Measurements from ENCODE around the gene APOM. TPM values are rescaled to one million over a fixed set of nuclear protein-coding genes. Genes with fewer than 3 reads are reported as not detected.
A peak's percentile ranks its signal among the peaks of the same experiment; 100 is the strongest.

APOM gene
- total RNA-seq, 1 experiment from 2014 or later, result 5.0 TPM

DNA sequence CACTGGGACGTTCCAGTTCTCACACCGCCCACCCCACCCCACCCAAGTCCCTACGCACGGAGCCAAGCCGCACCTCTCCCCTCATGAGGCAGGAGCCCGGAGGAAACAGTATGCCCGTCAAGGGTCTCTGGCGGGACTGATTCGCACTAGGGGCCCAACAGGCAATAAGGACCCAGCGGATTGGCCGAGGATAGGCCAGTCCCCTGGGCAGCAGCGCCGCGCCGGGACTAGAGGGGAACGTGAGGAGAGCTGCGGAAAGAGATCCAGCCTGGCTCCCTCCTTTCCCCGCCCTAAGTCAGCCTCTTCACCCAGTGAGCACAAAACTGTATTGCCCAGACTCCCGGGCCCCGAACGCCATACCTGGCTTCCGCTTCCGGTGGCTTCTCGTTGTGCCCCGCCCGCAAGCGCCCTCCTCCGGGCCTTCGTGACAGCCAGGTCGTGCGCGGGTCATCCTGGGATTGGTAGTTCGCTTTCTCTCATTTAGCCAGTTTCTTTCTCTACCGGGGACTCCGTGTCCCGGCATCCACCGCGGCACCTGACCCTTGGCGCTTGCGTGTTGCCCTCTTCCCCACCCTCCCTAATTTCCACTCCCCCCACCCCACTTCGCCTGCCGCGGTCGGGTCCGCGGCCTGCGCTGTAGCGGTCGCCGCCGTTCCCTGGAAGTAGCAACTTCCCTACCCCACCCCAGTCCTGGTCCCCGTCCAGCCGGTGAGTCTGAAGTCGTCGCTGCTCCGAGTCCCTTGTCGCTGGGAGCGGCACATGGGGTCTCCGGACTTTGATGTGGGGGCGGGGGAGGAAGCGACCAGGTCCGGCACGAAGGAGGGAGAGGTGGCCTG, 10.0 kb downstream of the APOM start, which contains the start of gene CSNK2B:
Gene CSNK2B (plus strand): TSS at position 580 of the 836 bp plus-strand sequence. CDS start 752 bp downstream, outside the sequence.
- H3K4me1 Mint-ChIP-seq (ENCODE audit: insufficient read depth, unreplicated experiment), result peaks cover 31% of the 10 kb centered on the region
- TF ChIP-seq, protein P1, sequence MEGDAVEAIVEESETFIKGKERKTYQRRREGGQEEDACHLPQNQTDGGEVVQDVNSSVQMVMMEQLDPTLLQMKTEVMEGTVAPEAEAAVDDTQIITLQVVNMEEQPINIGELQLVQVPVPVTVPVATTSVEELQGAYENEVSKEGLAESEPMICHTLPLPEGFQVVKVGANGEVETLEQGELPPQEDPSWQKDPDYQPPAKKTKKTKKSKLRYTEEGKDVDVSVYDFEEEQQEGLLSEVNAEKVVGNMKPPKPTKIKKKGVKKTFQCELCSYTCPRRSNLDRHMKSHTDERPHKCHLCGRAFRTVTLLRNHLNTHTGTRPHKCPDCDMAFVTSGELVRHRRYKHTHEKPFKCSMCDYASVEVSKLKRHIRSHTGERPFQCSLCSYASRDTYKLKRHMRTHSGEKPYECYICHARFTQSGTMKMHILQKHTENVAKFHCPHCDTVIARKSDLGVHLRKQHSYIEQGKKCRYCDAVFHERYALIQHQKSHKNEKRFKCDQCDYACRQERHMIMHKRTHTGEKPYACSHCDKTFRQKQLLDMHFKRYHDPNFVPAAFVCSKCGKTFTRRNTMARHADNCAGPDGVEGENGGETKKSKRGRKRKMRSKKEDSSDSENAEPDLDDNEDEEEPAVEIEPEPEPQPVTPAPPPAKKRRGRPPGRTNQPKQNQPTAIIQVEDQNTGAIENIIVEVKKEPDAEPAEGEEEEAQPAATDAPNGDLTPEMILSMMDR (IDR thresholded peaks at IDR 0.05; ENCODE audit: unreplicated experiment), result no peak
- H3K36me3 Mint-ChIP-seq (ENCODE audit: insufficient read depth, unreplicated experiment), result peaks cover 81% of the 10 kb centered on the region
- H3K27me3 Mint-ChIP-seq (ENCODE audit: insufficient read depth, unreplicated experiment), result no peaks in the 10 kb centered on the region
- intact Hi-C loops (cut with micrococcal nuclease), result no loop called here
- H3K9me3 Mint-ChIP-seq (ENCODE audit: unreplicated experiment), result no peaks in the 10 kb centered on the region
- H3K4me3 Mint-ChIP-seq (ENCODE audit: unreplicated experiment), result peak within 1 kb of the TSS; percentile 99
- ChIA-PET POLR2A (interaction anchor here (0.6 to 7.9 kb wide), 29 partner anchors 12 to 1306 kb away, joined by 3 to 263 read pairs (median 7); partner anchors contain the start of genes ABHD16A, APOM, ATP6V1G2 and BAG6), CTCF (interaction anchor here (0.5 to 1.1 kb wide), 3 partner anchors 11 to 1102 kb away, joined by 3 read pairs; no protein-coding TSS in a partner anchor)
- peak within 1 kb of the TSS; percentile 99 for H3K27ac Mint-ChIP-seq (ENCODE audit: low read depth, unreplicated experiment)
- peak; percentile 98 for DNase-seq (ENCODE audit: unreplicated experiment)
- BruUV-seq (replicated peaks), result no TSS peak

DNA sequence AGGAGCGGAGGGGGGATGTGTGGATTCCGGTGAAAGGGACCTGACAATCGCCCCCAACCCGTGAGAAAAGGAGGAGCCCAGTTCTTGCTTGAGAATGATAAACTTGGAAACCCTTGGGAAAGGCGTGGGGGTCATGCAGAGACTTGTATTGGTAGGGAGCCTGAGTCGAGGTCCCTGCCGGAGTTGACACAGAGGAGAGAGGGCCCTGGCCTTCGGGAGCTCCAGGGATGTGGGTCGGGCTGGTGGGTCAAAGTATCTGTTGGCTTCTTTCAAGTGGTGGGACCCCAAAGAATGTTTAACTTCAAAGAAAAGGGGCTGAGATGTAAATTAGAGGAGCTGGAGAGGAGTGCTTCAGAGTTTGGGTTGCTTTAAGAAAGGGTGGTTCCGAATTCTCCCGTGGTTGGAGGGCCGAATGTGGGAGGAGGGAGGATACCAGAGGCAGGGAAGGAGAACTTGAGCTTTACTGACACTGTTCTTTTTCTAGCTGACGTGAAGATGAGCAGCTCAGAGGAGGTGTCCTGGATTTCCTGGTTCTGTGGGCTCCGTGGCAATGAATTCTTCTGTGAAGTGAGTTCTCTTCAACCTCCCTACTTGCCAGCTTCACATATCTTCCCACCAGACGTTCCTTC, 10.8 kb downstream of the APOM start:
- Mint-ChIP-seq H3K4me3 (ENCODE audit: unreplicated experiment) (peak overlapping the region; percentile 99), H3K9me3 (ENCODE audit: unreplicated experiment) (no peaks in the 10 kb centered on the region), H3K27ac (ENCODE audit: low read depth, unreplicated experiment) (peak overlapping the region; percentile 99), H3K4me1 (ENCODE audit: insufficient read depth, unreplicated experiment) (peaks cover 25% of the 10 kb centered on the region), H3K36me3 (ENCODE audit: insufficient read depth, unreplicated experiment) (peaks cover 78% of the 10 kb centered on the region), H3K27me3 (ENCODE audit: insufficient read depth, unreplicated experiment) (no peaks in the 10 kb centered on the region)
- BruUV-seq (replicated peaks), result no TSS peak
- TF ChIP-seq, protein P1 (IDR thresholded peaks at IDR 0.05; ENCODE audit: unreplicated experiment), result no peak
- no peak for DNase-seq (ENCODE audit: unreplicated experiment)
- CTCF ChIA-PET, result interaction anchor here (0.6 to 1.1 kb wide), 6 partner anchors 12 to 1132 kb away, joined by 3 to 5 read pairs (median 3); no protein-coding TSS in a partner anchor
- intact Hi-C loops (cut with micrococcal nuclease), result no loop called here
- POLR2A ChIA-PET, result interaction anchor here (0.5 to 7.9 kb wide), 18 partner anchors 11 to 529 kb away, joined by 3 to 263 read pairs (median 4); partner anchors contain the start of genes ABHD16A, APOM, ATP6V1G2 and BAG6

DNA sequence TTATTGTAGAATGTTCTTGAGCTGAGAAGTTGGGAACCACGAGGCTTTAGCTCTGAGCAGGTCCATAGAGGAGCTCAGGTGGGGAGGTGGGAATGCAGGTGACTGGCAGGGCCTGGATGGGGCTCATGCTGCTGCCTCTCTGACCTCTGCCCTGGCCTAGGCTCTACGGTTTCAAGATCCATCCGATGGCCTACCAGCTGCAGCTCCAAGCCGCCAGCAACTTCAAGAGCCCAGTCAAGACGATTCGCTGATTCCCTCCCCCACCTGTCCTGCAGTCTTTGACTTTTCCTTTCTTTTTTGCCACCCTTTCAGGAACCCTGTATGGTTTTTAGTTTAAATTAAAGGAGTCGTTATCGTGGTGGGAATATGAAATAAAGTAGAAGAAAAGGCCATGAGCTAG, 14.0 kb downstream of the APOM start, which contains the start of gene LY6G5B:
Gene LY6G5B (plus strand): TSS at position 301 of the 400 bp plus-strand sequence. CDS start 975 bp downstream, outside the sequence.
- CTCF ChIA-PET, result no interaction called here
- H3K4me1 Mint-ChIP-seq (ENCODE audit: insufficient read depth, unreplicated experiment), result peaks cover 11% of the 10 kb centered on the region
- DNase-seq (ENCODE audit: unreplicated experiment), result no peak

More for the DNA sequence above, 14.0 kb downstream of the APOM start, which contains the start of gene LY6G5B:
- H3K4me3 Mint-ChIP-seq (ENCODE audit: unreplicated experiment), result no peak within 1 kb of the TSS
- no peaks in the 10 kb centered on the region for H3K27me3 Mint-ChIP-seq (ENCODE audit: insufficient read depth, unreplicated experiment)
- BruUV-seq (replicated peaks), result no TSS peak
- H3K27ac Mint-ChIP-seq (ENCODE audit: low read depth, unreplicated experiment), result no peak within 1 kb of the TSS
- peaks cover 72% of the 10 kb centered on the region for H3K36me3 Mint-ChIP-seq (ENCODE audit: insufficient read depth, unreplicated experiment)
- H3K9me3 Mint-ChIP-seq (ENCODE audit: unreplicated experiment), result no peaks in the 10 kb centered on the region
- POLR2A ChIA-PET, result interaction anchor here (1.4 kb wide), 1 partner anchor 18 kb away, joined by 3 read pairs; the partner anchor contains the start of gene BAG6
- intact Hi-C loops (cut with micrococcal nuclease), result no loop called here
- TF ChIP-seq, protein P1 (IDR thresholded peaks at IDR 0.05; ENCODE audit: unreplicated experiment), result no peak
